CD4-positive, alpha-beta T cell treated with Interleukin-6 for 4 hours (primary cell): ENCODE data around the gene HOXB5.

Source experiments
- DNase-seq: peaks from one replicate; pipeline ENCODE4 v3.0.0-alpha.2; 2020; ENCODE audit warnings: mixed read lengths

Gene HOXB5

GRCh38 chr17:48559122-48559839 lies 34.3 kb downstream of the HOXB5 start:
- no peak for DNase-seq

- DNase-seq = no peak
These were observed 34.8 kb downstream of the HOXB5 start for GRCh38 chr17:48558831-48559121.

GRCh38 chr17:48558057-48558830 lies 35.3 kb downstream of the HOXB5 start:
- DNase-seq = no peak

GRCh38 chr17:48556576-48557401 lies 36.8 kb downstream of the HOXB5 start:
- no peak for DNase-seq

GRCh38 chr17:48556229-48556575 lies 37.4 kb downstream of the HOXB5 start:
- no peak for DNase-seq

- DNase-seq = peak; percentile 29
These were observed 38.0 kb downstream of the HOXB5 start for GRCh38 chr17:48555258-48556228.

GRCh38 chr17:48554412-48555257 lies 38.9 kb downstream of the HOXB5 start:
- DNase-seq = no peak

GRCh38 chr17:48553826-48554225 lies 39.8 kb downstream of the HOXB5 start:
- DNase-seq = no peak

- DNase-seq = no peak
These were observed 40.4 kb downstream of the HOXB5 start for GRCh38 chr17:48553190-48553547.

GRCh38 chr17:48552466-48553189 lies 41.0 kb downstream of the HOXB5 start:
- no peak for DNase-seq

GRCh38 chr17:48551596-48552465 lies 41.7 kb downstream of the HOXB5 start:
- DNase-seq = no peak

- no peak for DNase-seq
These were observed 42.4 kb downstream of the HOXB5 start for GRCh38 chr17:48551214-48551555.

GRCh38 chr17:48550502-48551213 lies 42.9 kb downstream of the HOXB5 start:
- no peak for DNase-seq

- DNase-seq = no peak
These were observed 43.6 kb downstream of the HOXB5 start for GRCh38 chr17:48549914-48550501.

GRCh38 chr17:48549281-48549630 lies 44.3 kb downstream of the HOXB5 start:
- DNase-seq = no peak

GRCh38 chr17:48548523-48549280 lies 44.9 kb downstream of the HOXB5 start:
- no peak for DNase-seq

GRCh38 chr17:48547808-48548522 lies 45.6 kb downstream of the HOXB5 start:
- DNase-seq = peak; percentile 73
